DOHH2 (cell line): ENCODE results near the gene PGAM1.

Source experiments
- H3F3A ChIP-seq: fragments of 200-600 bp; sonication (generic), shearing (Covaris generic); 2 replicates; pipeline ENCODE4 v1.6.0; 2016; ENCODE audit warnings: antibody characterized with exemption, mild to moderate bottlenecking; ENCODE audit not compliant: control insufficient read depth, insufficient read depth
- H3K27ac ChIP-seq: fragments of 200-600 bp; sonication (generic); 2 replicates; pipeline ENCODE4 v1.5.1; 2014; ENCODE audit warnings: low read depth, mild to moderate bottlenecking, low read length, moderate library complexity
- H3K27me3 ChIP-seq: fragments of 200-600 bp; sonication (generic); 2 replicates; pipeline ENCODE4 v1.6.1; 2014; ENCODE audit warnings: mild to moderate bottlenecking, low read length, mixed read lengths; ENCODE audit not compliant: control insufficient read depth
- H3K36me3 ChIP-seq: fragments of 200-600 bp; sonication (generic); 2 replicates; pipeline ENCODE4 v1.6.1; 2014; ENCODE audit warnings: mild to moderate bottlenecking, low read length, moderate library complexity, mixed read lengths; ENCODE audit not compliant: control insufficient read depth
- H3K4me1 ChIP-seq: fragments of 200-600 bp; sonication (generic); 2 replicates; pipeline ENCODE4 v1.6.1; 2014; ENCODE audit warnings: mild to moderate bottlenecking, low read length, mixed read lengths; ENCODE audit not compliant: control insufficient read depth
- H3K4me2 ChIP-seq: fragments of 200-600 bp; sonication (generic); 2 replicates; pipeline ENCODE4 v1.6.0; 2014; ENCODE audit warnings: mild to moderate bottlenecking, low read length, moderate library complexity
- H3K4me3 ChIP-seq: fragments of 200-600 bp; sonication (generic); 2 replicates; pipeline ENCODE4 v1.5.1; 2014; ENCODE audit warnings: mild to moderate bottlenecking, low read length, mixed read lengths
- H3K79me2 ChIP-seq: fragments of 200-600 bp; sonication (generic); 2 replicates; pipeline ENCODE4 v1.6.1; 2014; ENCODE audit warnings: mild to moderate bottlenecking, low read length, mixed read lengths; ENCODE audit not compliant: control insufficient read depth
- H3K9me2 ChIP-seq: fragments of 200-600 bp; sonication (generic); replicated peaks from 2 replicates; pipeline ENCODE4 v1.6.1; 2014; ENCODE audit warnings: mild to moderate bottlenecking, low read length, mixed read lengths; ENCODE audit not compliant: control insufficient read depth
- H3K9me3 ChIP-seq: fragments of 200-600 bp; sonication (generic); 2 replicates; pipeline ENCODE4 v1.6.1; 2014; ENCODE audit warnings: antibody characterized with exemption, low read length, mixed read lengths; ENCODE audit not compliant: control insufficient read depth, insufficient read depth
- H4K20me1 ChIP-seq: fragments of 200-600 bp; sonication (generic); 2 replicates; pipeline ENCODE4 v1.6.0; 2014; ENCODE audit warnings: low read depth, mild to moderate bottlenecking, antibody characterized with exemption, low read length, moderate library complexity; ENCODE audit not compliant: control insufficient read depth, insufficient read depth
- CTCF ChIP-seq: fragments of 200-600 bp; sonication (generic); IDR thresholded peaks from one replicate; pipeline ENCODE4 v1.5.1; 2014; ENCODE audit warnings: antibody characterized with exemption, mild to moderate bottlenecking, low read depth, low read length; ENCODE audit not compliant: poor library complexity, severe bottlenecking
- EZH2phosphoT487 ChIP-seq: fragments of 200-600 bp; sonication (generic); IDR thresholded peaks from 2 replicates; pipeline ENCODE4 v1.6.1; 2017; ENCODE audit warnings: borderline replicate concordance, mild to moderate bottlenecking, antibody characterized with exemption, low read length, moderate library complexity, mixed read lengths

Gene PGAM1

GRCh38 chr10:97435211-97435610 is 9.2 kb downstream of the PGAM1 start:
- Histone ChIP-seq H3K9me2 (no peaks in the 10 kb centered on the region), H3F3A (peaks cover 43% of the 10 kb centered on the region), H4K20me1 (no peaks in the 10 kb centered on the region), H3K79me2 (peaks cover 13% of the 10 kb centered on the region), H3K36me3 (peaks cover 67% of the 10 kb centered on the region), H3K27ac (no peak overlapping the region), H3K27me3 (no peaks in the 10 kb centered on the region), H3K4me2 (no peak overlapping the region), H3K4me1 (peaks cover 11% of the 10 kb centered on the region; the same call in 1 of the 2 replicates), H3K9me3 (no peaks in the 10 kb centered on the region), H3K4me3 (no peak overlapping the region)
- no peak for TF ChIP-seq CTCF
- no peak for TF ChIP-seq EZH2phosphoT487

GRCh38 chr10:97442277-97442676 is 16.3 kb downstream of the PGAM1 start:
- Histone ChIP-seq H3K4me1 (peaks cover 19% of the 10 kb centered on the region), H3K27me3 (no peaks in the 10 kb centered on the region), H3K9me3 (no peaks in the 10 kb centered on the region), H3K4me2 (no peak overlapping the region), H3K27ac (no peak overlapping the region), H3K9me2 (no peaks in the 10 kb centered on the region), H3K79me2 (peaks cover 44% of the 10 kb centered on the region), H3K4me3 (no peak overlapping the region), H3K36me3 (peaks cover 57% of the 10 kb centered on the region), H4K20me1 (0 out of 2 replicates have a peak, but pooled peaks cover 2% of the 10 kb centered on the region), H3F3A (no peaks in the 10 kb centered on the region)
- TF ChIP-seq CTCF (no peak), EZH2phosphoT487 (no peak)

GRCh38 chr10:97444212-97444611 is 18.2 kb downstream of the PGAM1 start:
- TF ChIP-seq CTCF: no peak
- TF ChIP-seq EZH2phosphoT487: no peak
- H3F3A ChIP-seq: no peaks in the 10 kb centered on the region
- H3K4me3 ChIP-seq: peak overlapping the region; percentile 96
- H3K4me1 ChIP-seq: peaks cover 28% of the 10 kb centered on the region
- H3K79me2 ChIP-seq: peaks cover 64% of the 10 kb centered on the region
- 0 out of 2 replicates have a peak, but pooled peaks cover 7% of the 10 kb centered on the region for H4K20me1 ChIP-seq
- no peaks in the 10 kb centered on the region for H3K9me3 ChIP-seq
- H3K9me2 ChIP-seq: no peaks in the 10 kb centered on the region
- H3K4me2 ChIP-seq: peak overlapping the region; percentile 93
- no peak overlapping the region for H3K27ac ChIP-seq
- peaks cover 47% of the 10 kb centered on the region for H3K36me3 ChIP-seq
- H3K27me3 ChIP-seq: no peaks in the 10 kb centered on the region
